PC-9 (cell line): ENCODE results near the gene FILIP1L. TPM values are rescaled to one million over a fixed set of nuclear protein-coding genes. Genes with fewer than 3 reads are reported as not detected.

Experiments
- BruUV-seq: library from RNA; stranded (reverse); fragments of 400-500 nt; replicated peaks from 2 replicates; lab custom pipeline; 2021; lab: Mats Ljungman, UMichigan
- CTCF ChIA-PET: fragments of 300-600 bp; sonication (Branson Sonifier 250); formaldehyde crosslinking; loops from one replicate; lab custom pipeline; 2022; ENCODE audit warnings: antibody characterized with exemption; lab: Charles Lee
- POLR2A ChIA-PET: fragments of 300-600 bp; sonication (Branson Sonifier 250); formaldehyde crosslinking; loops from one replicate; lab custom pipeline; 2022; ENCODE audit warnings: antibody characterized with exemption; ENCODE audit not compliant: unreplicated experiment; lab: Charles Lee
- DNase-seq, 2 experiments: peaks; one replicate each; pipeline versions ENCODE4 v3.0.0 to v3.0.0-alpha.2; 2015 to 2022; ENCODE audit warnings: mixed read lengths in 1 of 2
- H2AFZ ChIP-seq: fragments of 200-600 bp; sonication (generic); 2 replicates; pipeline ENCODE4 v1.8.1; 2017; ENCODE audit warnings: antibody characterized with exemption
- H3F3A ChIP-seq: fragments of 200-600 bp; sonication (generic); 2 replicates; pipeline ENCODE4 v1.8.1; 2017; ENCODE audit warnings: antibody characterized with exemption, mild to moderate bottlenecking, low read depth; ENCODE audit not compliant: insufficient read depth
- H3K27ac ChIP-seq: fragments of 200-600 bp; sonication (generic); 2 replicates; pipeline ENCODE4 v1.6.1; 2016; ENCODE audit warnings: mixed run types
- H3K27me3 ChIP-seq: fragments of 200-600 bp; sonication (generic); 2 replicates; pipeline ENCODE4 v1.6.1; 2016; ENCODE audit warnings: low read depth, mixed run types; ENCODE audit not compliant: insufficient read depth
- H3K36me3 ChIP-seq: fragments of 200-600 bp; sonication (generic); 2 replicates; pipeline ENCODE4 v1.6.1; 2016; ENCODE audit warnings: low read depth, mixed run types
- H3K4me1 ChIP-seq: fragments of 200-600 bp; sonication (generic); replicated peaks from 2 replicates; pipeline ENCODE4 v1.6.1; 2016; ENCODE audit warnings: mixed run types; ENCODE audit not compliant: insufficient read depth
- H3K4me2 ChIP-seq: fragments of 200-600 bp; sonication (generic); 2 replicates; pipeline ENCODE4 v1.6.1; 2017; ENCODE audit warnings: mixed run types
- H3K4me3 ChIP-seq: fragments of 200-600 bp; sonication (generic); 2 replicates; pipeline ENCODE4 v1.6.1; 2016; ENCODE audit warnings: mixed run types
- H3K79me2 ChIP-seq: fragments of 200-600 bp; sonication (generic); 2 replicates; pipeline ENCODE4 v1.6.1; 2017; ENCODE audit warnings: low read depth, mixed run types
- H3K9me2 ChIP-seq: fragments of 200-600 bp; sonication (generic); 2 replicates; pipeline ENCODE4 v1.8.1; 2017; ENCODE audit warnings: mild to moderate bottlenecking; ENCODE audit not compliant: insufficient read depth
- H3K9me3 ChIP-seq: fragments of 200-600 bp; sonication (generic); 2 replicates; pipeline ENCODE4 v1.8.1; 2016; ENCODE audit warnings: low read depth; ENCODE audit not compliant: insufficient read depth
- H4K20me1 ChIP-seq: fragments of 200-600 bp; sonication (generic); 2 replicates; pipeline ENCODE4 v1.8.1; 2017; ENCODE audit not compliant: insufficient read depth
- EZH2 ChIP-seq: fragments of 200-600 bp; sonication (generic); IDR thresholded peaks from 2 replicates; pipeline ENCODE4 v1.8.0; 2017; ENCODE audit warnings: antibody characterized with exemption, low read depth
- intact Hi-C: fragments of 100-400 bp; cut with micrococcal nuclease; formaldehyde crosslinking; loops from one replicate; pipeline ENCODE4 v1.10.0; 2022; ENCODE audit not compliant: unreplicated experiment
- total RNA-seq: library from RNA; stranded (reverse); gene quantifications from 2 replicates; pipeline ENCODE4 v1.2.3, GENCODE V29; 2021
- TF ChIP-seq, protein P1 (sequence below): fragments of 200-600 bp; sonication (generic); conservative IDR thresholded peaks from 2 replicates; pipeline ENCODE4 v1.6.1; 2017; ENCODE audit warnings: mixed run types, antibody characterized with exemption, mild to moderate bottlenecking, moderate library complexity

Gene FILIP1L
- total RNA-seq, 1 experiment from 2014 or later, result 16.8 TPM

- ChIA-PET CTCF (no interaction called here), POLR2A (no interaction called here)
- H4K20me1 ChIP-seq, result no peaks in the 10 kb centered on the region
- H2AFZ ChIP-seq, result no peak overlapping the region
- H3F3A ChIP-seq, result no peaks in the 10 kb centered on the region
- intact Hi-C loops, result no loop called here
- no TSS peak for BruUV-seq
- no peaks in the 10 kb centered on the region for H3K79me2 ChIP-seq
- no peak overlapping the region for H3K4me3 ChIP-seq
- no peak for DNase-seq
- H3K9me3 ChIP-seq, result no peaks in the 10 kb centered on the region; the same call in 1 of the 2 replicates
- TF ChIP-seq, protein P1, sequence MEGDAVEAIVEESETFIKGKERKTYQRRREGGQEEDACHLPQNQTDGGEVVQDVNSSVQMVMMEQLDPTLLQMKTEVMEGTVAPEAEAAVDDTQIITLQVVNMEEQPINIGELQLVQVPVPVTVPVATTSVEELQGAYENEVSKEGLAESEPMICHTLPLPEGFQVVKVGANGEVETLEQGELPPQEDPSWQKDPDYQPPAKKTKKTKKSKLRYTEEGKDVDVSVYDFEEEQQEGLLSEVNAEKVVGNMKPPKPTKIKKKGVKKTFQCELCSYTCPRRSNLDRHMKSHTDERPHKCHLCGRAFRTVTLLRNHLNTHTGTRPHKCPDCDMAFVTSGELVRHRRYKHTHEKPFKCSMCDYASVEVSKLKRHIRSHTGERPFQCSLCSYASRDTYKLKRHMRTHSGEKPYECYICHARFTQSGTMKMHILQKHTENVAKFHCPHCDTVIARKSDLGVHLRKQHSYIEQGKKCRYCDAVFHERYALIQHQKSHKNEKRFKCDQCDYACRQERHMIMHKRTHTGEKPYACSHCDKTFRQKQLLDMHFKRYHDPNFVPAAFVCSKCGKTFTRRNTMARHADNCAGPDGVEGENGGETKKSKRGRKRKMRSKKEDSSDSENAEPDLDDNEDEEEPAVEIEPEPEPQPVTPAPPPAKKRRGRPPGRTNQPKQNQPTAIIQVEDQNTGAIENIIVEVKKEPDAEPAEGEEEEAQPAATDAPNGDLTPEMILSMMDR, result no peak
- no peak for TF ChIP-seq EZH2
- no peaks in the 10 kb centered on the region for H3K9me2 ChIP-seq
- no peaks in the 10 kb centered on the region for H3K4me1 ChIP-seq
- no peak overlapping the region for H3K4me2 ChIP-seq
- no peak overlapping the region for H3K27ac ChIP-seq
- no peaks in the 10 kb centered on the region for H3K27me3 ChIP-seq
- no peaks in the 10 kb centered on the region for H3K36me3 ChIP-seq
These were observed 314.9 kb downstream of the FILIP1L start for GRCh38 chr3:99799422-99799821.

DNA sequence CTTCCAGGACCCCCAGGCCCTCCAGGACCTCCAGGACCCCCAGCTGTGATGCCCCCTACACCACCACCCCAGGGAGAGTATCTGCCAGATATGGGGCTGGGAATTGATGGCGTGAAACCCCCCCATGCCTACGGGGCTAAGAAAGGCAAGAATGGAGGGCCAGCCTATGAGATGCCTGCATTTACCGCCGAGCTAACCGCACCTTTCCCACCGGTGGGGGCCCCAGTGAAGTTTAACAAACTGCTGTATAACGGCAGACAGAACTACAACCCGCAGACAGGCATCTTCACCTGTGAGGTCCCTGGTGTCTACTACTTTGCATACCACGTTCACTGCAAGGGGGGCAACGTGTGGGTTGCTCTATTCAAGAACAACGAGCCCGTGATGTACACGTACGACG is 318.7 kb downstream of the FILIP1L start:
- ChIA-PET POLR2A (no interaction called here), CTCF (no interaction called here)
- H3K9me2 ChIP-seq, result no peaks in the 10 kb centered on the region
- no peak overlapping the region for H3K27ac ChIP-seq
- H3K4me1 ChIP-seq, result no peaks in the 10 kb centered on the region
- DNase-seq, result no peak
- H2AFZ ChIP-seq, result no peak overlapping the region
- H3K4me3 ChIP-seq, result no peak overlapping the region
- H3K36me3 ChIP-seq, result no peaks in the 10 kb centered on the region
- no peaks in the 10 kb centered on the region for H3F3A ChIP-seq
- no TSS peak for BruUV-seq
- H3K79me2 ChIP-seq, result no peaks in the 10 kb centered on the region
- TF ChIP-seq EZH2, result no peak
- TF ChIP-seq, protein P1, result no peak
- intact Hi-C loops, result no loop called here
- no peaks in the 10 kb centered on the region for H4K20me1 ChIP-seq
- no peak overlapping the region for H3K4me2 ChIP-seq
- no peaks in the 10 kb centered on the region for H3K27me3 ChIP-seq
- no peaks in the 10 kb centered on the region for H3K9me3 ChIP-seq

DNA sequence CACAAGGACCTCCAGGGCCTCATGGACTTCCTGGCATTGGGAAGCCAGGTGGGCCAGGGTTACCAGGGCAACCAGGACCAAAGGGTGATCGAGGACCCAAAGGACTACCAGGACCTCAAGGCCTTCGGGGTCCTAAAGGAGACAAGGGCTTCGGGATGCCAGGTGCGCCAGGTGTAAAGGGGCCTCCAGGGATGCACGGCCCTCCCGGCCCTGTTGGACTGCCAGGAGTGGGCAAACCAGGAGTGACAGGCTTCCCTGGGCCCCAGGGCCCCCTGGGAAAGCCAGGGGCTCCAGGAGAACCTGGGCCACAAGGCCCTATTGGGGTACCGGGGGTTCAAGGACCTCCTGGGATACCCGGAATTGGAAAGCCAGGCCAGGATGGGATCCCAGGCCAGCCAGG is 319.8 kb downstream of the FILIP1L start:
- H4K20me1 ChIP-seq, result no peaks in the 10 kb centered on the region
- H3K4me3 ChIP-seq, result no peak overlapping the region
- POLR2A ChIA-PET, result no interaction called here
- intact Hi-C loops, result no loop called here
- H3K9me2 ChIP-seq, result no peaks in the 10 kb centered on the region
- no TSS peak for BruUV-seq
- no peak overlapping the region for H3K27ac ChIP-seq
- no peaks in the 10 kb centered on the region for H3K9me3 ChIP-seq
- CTCF ChIA-PET, result no interaction called here
- DNase-seq, result no peak
- H3K36me3 ChIP-seq, result no peaks in the 10 kb centered on the region
- no peak for TF ChIP-seq EZH2
- TF ChIP-seq, protein P1, result no peak
- H3K79me2 ChIP-seq, result no peaks in the 10 kb centered on the region
- no peaks in the 10 kb centered on the region for H3K4me1 ChIP-seq
- no peaks in the 10 kb centered on the region for H3K27me3 ChIP-seq
- H3F3A ChIP-seq, result no peaks in the 10 kb centered on the region
- H2AFZ ChIP-seq, result no peak overlapping the region
- H3K4me2 ChIP-seq, result no peak overlapping the region
